HG03060 (cell line): ENCODE data around the gene LRP2.
A peak's percentile ranks its signal among the peaks of the same experiment; 100 is the strongest.
"Not testable (repeated sequence)": the region's sequence is repeated elsewhere in the genome, so short reads cannot be mapped to it uniquely, and the experiment has no call there.

Experiments
- ATAC-seq: cut with Tn5 transposase; IDR thresholded peaks from one replicate; pipeline ENCODE4 v1.9.1; 2021; ENCODE audit warnings: low read depth, moderate number of reproducible peaks; ENCODE audit not compliant: unreplicated experiment

LRP2 gene

GRCh38 chr2:169136885-169137534, 225.3 kb downstream of the LRP2 start:
- no peak for ATAC-seq

GRCh38 chr2:169136428-169136827, 225.9 kb downstream of the LRP2 start:
- ATAC-seq: not testable (repeated sequence)

- ATAC-seq: not testable (repeated sequence)
These were observed 228.1 kb downstream of the LRP2 start for GRCh38 chr2:169134272-169134671.

GRCh38 chr2:169131587-169132512, 230.5 kb downstream of the LRP2 start:
- ATAC-seq: peak; percentile 80

GRCh38 chr2:169129703-169130243, 232.6 kb downstream of the LRP2 start:
- no peak for ATAC-seq

GRCh38 chr2:169119851-169120250, 242.5 kb downstream of the LRP2 start:
- ATAC-seq: no peak

- no peak for ATAC-seq
These were observed 243.1 kb downstream of the LRP2 start for GRCh38 chr2:169119123-169119760.

GRCh38 chr2:169118060-169118459, 244.3 kb downstream of the LRP2 start:
- no peak for ATAC-seq

GRCh38 chr2:169116993-169117392, 245.3 kb downstream of the LRP2 start:
- ATAC-seq: no peak

GRCh38 chr2:169116327-169116726, 246.0 kb downstream of the LRP2 start:
- no peak for ATAC-seq

GRCh38 chr2:169114056-169114455, 248.3 kb downstream of the LRP2 start:
- no peak for ATAC-seq

GRCh38 chr2:169112841-169113240, 249.5 kb downstream of the LRP2 start:
- no peak for ATAC-seq

GRCh38 chr2:169110916-169111315, 251.4 kb downstream of the LRP2 start:
- ATAC-seq: no peak

- no peak for ATAC-seq
These were observed 251.9 kb downstream of the LRP2 start for GRCh38 chr2:169110419-169110818.

GRCh38 chr2:169109502-169110409, 252.6 kb downstream of the LRP2 start:
- no peak for ATAC-seq

GRCh38 chr2:169108099-169108884, 254.0 kb downstream of the LRP2 start:
- no peak for ATAC-seq

- peak; percentile 76 for ATAC-seq
These were observed 254.7 kb downstream of the LRP2 start for GRCh38 chr2:169107645-169108044.

- ATAC-seq: no peak
These were observed 255.5 kb downstream of the LRP2 start for GRCh38 chr2:169106563-169107545.
